Body of pancreas (tissue), 4 donors: ENCODE measurements around the gene SPC24.

Experiments used
- POLR2A ChIP-seq, 3 donors: fragments of 450-650 bp; IDR thresholded peaks; one replicate each; pipeline ENCODE4 v1.6.1; 2016; ENCODE audit warnings: antibody characterized with exemption in 3 of 3, mild to moderate bottlenecking in 2 of 3
- TF ChIP-seq, protein P1 (sequence below), 7 experiments: fragments of 450-650 bp in 4 of 7; fragments of 200-600 bp in 3 of 7; sonication (generic) in 3 of 7; IDR thresholded peaks; one replicate each; pipeline ENCODE4 v1.5.1; 2016 to 2019; ENCODE audit warnings: antibody characterized with exemption in 7 of 7

DNA sequence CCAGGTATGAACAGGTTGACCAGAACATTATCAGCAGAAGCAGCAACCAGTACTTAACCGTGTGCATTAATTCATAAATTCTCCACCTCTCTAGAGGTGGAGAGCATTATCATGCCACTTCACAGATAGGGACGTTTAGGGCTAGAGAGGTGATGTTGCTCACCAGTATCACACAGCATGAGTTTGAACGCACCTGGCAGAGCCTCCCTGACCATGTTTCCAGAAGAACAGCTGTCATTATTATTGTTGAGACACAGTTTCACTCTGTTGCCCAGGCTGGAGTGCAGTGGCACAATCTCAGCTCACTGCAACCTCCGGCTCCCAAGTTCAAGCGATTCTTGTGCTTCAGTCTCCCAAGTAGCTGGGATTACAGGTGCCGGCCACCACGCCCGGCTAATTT lies 34.9 kb upstream of the SPC24 start:
- TF ChIP-seq, protein P1, sequence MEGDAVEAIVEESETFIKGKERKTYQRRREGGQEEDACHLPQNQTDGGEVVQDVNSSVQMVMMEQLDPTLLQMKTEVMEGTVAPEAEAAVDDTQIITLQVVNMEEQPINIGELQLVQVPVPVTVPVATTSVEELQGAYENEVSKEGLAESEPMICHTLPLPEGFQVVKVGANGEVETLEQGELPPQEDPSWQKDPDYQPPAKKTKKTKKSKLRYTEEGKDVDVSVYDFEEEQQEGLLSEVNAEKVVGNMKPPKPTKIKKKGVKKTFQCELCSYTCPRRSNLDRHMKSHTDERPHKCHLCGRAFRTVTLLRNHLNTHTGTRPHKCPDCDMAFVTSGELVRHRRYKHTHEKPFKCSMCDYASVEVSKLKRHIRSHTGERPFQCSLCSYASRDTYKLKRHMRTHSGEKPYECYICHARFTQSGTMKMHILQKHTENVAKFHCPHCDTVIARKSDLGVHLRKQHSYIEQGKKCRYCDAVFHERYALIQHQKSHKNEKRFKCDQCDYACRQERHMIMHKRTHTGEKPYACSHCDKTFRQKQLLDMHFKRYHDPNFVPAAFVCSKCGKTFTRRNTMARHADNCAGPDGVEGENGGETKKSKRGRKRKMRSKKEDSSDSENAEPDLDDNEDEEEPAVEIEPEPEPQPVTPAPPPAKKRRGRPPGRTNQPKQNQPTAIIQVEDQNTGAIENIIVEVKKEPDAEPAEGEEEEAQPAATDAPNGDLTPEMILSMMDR (IDR thresholded peaks at IDR 0.05): no peak
- TF ChIP-seq POLR2A (IDR thresholded peaks at IDR 0.05): no peak
